Endothelial cell of umbilical vein (primary cell): Measurements from ENCODE around the gene RAB11B. TPM values are rescaled to one million over a fixed set of nuclear protein-coding genes. Genes with fewer than 3 reads are reported as not detected.

Source experiments
- BruUV-seq: library from RNA; stranded (reverse); fragments of 400-500 nt; replicated peaks from 2 replicates; lab custom pipeline; 2021; lab: Mats Ljungman, UMichigan
- CTCF ChIA-PET: fragments of 300-600, 350-600 bp; sonication (Branson Sonifier 250); formaldehyde crosslinking; loops from one replicate; lab custom pipeline; 2021; ENCODE audit warnings: antibody characterized with exemption, inconsistent platforms; lab: Charles Lee
- POLR2A ChIA-PET: fragments of 300-600, 350-600 bp; sonication (Branson Sonifier 250); formaldehyde crosslinking; loops from one replicate; lab custom pipeline; 2021; ENCODE audit warnings: antibody characterized with exemption, inconsistent platforms; lab: Charles Lee
- DNase-seq: peaks from one replicate; pipeline ENCODE4 v3.0.0-alpha.2; 2011; ENCODE audit warnings: low read depth, low spot score
- FAIRE-seq: peaks from 2 replicates; lab custom pipeline; 2011; peaks lifted over from hg19 to GRCh38; lab: Jason Lieb, UNC
- H2AFZ ChIP-seq: 2 replicates; pipeline ENCODE4 v1.6.0; 2012; ENCODE audit warnings: low read depth, low read length, control low read depth, inconsistent platforms
- H3K27ac ChIP-seq: 2 replicates; pipeline ENCODE4 v1.5.1; 2011; ENCODE audit warnings: low read depth, mild to moderate bottlenecking, control low read depth, low read length, moderate library complexity; ENCODE audit not compliant: insufficient read depth
- H3K27me3 ChIP-seq, 2 experiments: 2 replicates each; pipeline versions ENCODE4 v1.6.0 to v1.6.1; 2011; ENCODE audit warnings: low read length in 2 of 2, mixed read lengths in 1 of 2; ENCODE audit not compliant: control insufficient read depth in 2 of 2, insufficient read depth in 2 of 2
- H3K36me3 ChIP-seq, 2 experiments: 2 replicates in 1 of 2; 3 replicates in 1 of 2; pipeline ENCODE4 v1.5.1; 2011; ENCODE audit warnings: low read length in 2 of 2, mild to moderate bottlenecking in 1 of 2, moderate library complexity in 1 of 2; ENCODE audit not compliant: control insufficient read depth in 2 of 2, insufficient read depth in 2 of 2; ENCODE audit errors: extremely low read depth in 1 of 2
- H3K4me1 ChIP-seq: 3 replicates; pipeline ENCODE4 v1.5.1; 2011; ENCODE audit warnings: mild to moderate bottlenecking, low read length; ENCODE audit not compliant: control insufficient read depth, insufficient read depth; ENCODE audit errors: extremely low read depth
- H3K4me2 ChIP-seq: 2 replicates; pipeline ENCODE4 v1.6.1; 2011; ENCODE audit warnings: low read length, control low read depth, mixed read lengths; ENCODE audit not compliant: insufficient read depth
- H3K4me3 ChIP-seq, 3 experiments: fragments of 200-600 bp in 1 of 3; sonication (generic), shearing (Covaris generic) in 1 of 3; replicated peaks in 1 of 3; 2 replicates each; pipeline ENCODE4 v1.5.1; 2011 to 2016; ENCODE audit warnings: control low read depth in 3 of 3, low read length in 3 of 3, mild to moderate bottlenecking in 2 of 3, inconsistent platforms in 1 of 3, low read depth in 1 of 3, moderate library complexity in 1 of 3; ENCODE audit not compliant: insufficient read depth in 1 of 3
- H3K79me2 ChIP-seq: 2 replicates; pipeline ENCODE4 v1.6.0; 2012; ENCODE audit warnings: low read length, inconsistent platforms; ENCODE audit not compliant: control insufficient read depth, insufficient read depth
- H3K9ac ChIP-seq: replicated peaks from 2 replicates; pipeline ENCODE3; 2011; ENCODE audit warnings: low read length, control low read depth; ENCODE audit not compliant: insufficient read depth; ENCODE audit errors: extremely low read depth
- H3K9me1 ChIP-seq: replicated peaks from 3 replicates; pipeline ENCODE4 v1.6.0; 2011; ENCODE audit warnings: mild to moderate bottlenecking, low read length; ENCODE audit not compliant: control insufficient read depth, insufficient read depth; ENCODE audit errors: extremely low read depth
- H3K9me3 ChIP-seq: replicated peaks from 2 replicates; pipeline ENCODE4 v1.5.1; 2012; ENCODE audit warnings: low read length, inconsistent platforms; ENCODE audit not compliant: control insufficient read depth, insufficient read depth
- H4K20me1 ChIP-seq: replicated peaks from 2 replicates; pipeline ENCODE3; 2011; ENCODE audit warnings: mild to moderate bottlenecking, low read length; ENCODE audit not compliant: control insufficient read depth, insufficient read depth; ENCODE audit errors: extremely low read depth
- CTCF ChIP-seq, 2 donors: IDR thresholded peaks; 1 replicate in 1 of 2; 2 replicates in 1 of 2; pipeline ENCODE4 v1.5.1; 2011; ENCODE audit warnings: low read length in 2 of 2, mild to moderate bottlenecking in 2 of 2, moderate library complexity in 2 of 2, control low read depth in 1 of 2, inconsistent platforms in 1 of 2, low read depth in 1 of 2; ENCODE audit not compliant: insufficient read depth in 1 of 2; ENCODE audit errors: extremely low read depth in 1 of 2
- EZH2 ChIP-seq: IDR thresholded peaks from 2 replicates; pipeline ENCODE4 v1.6.1; 2012; ENCODE audit warnings: borderline replicate concordance, low read depth, mild to moderate bottlenecking, moderate library complexity, low read length, inconsistent platforms; ENCODE audit not compliant: severe bottlenecking
- FOS ChIP-seq: IDR thresholded peaks from 2 replicates; pipeline ENCODE4 v1.6.1; 2011; ENCODE audit warnings: mild to moderate bottlenecking, low read length, moderate library complexity, borderline replicate concordance; ENCODE audit not compliant: insufficient read depth
- GATA2 ChIP-seq: IDR thresholded peaks from 2 replicates; pipeline ENCODE4 v1.7.0; 2011; ENCODE audit warnings: low read depth, mild to moderate bottlenecking, moderate library complexity, mixed read lengths, low read length; ENCODE audit not compliant: insufficient read length, insufficient read depth
- JUN ChIP-seq: IDR thresholded peaks from 2 replicates; pipeline ENCODE4 v1.6.1; 2011; ENCODE audit warnings: borderline replicate concordance, low read depth; ENCODE audit not compliant: insufficient read length, insufficient read depth
- MAX ChIP-seq: IDR thresholded peaks from 2 replicates; pipeline ENCODE4 v1.6.1; 2011; ENCODE audit not compliant: insufficient read depth, insufficient read length
- MYC ChIP-seq: IDR thresholded peaks from one replicate; pipeline ENCODE4 v1.6.1; 2011; ENCODE audit warnings: mild to moderate bottlenecking, low read depth, low read length
- POLR2A ChIP-seq: IDR thresholded peaks from 2 replicates; pipeline ENCODE4 v1.6.1; 2012; ENCODE audit warnings: low read depth, mild to moderate bottlenecking, control low read depth, low read length
- POLR2AphosphoS5 ChIP-seq: IDR thresholded peaks from 2 replicates; pipeline ENCODE4 v1.6.1; 2012; ENCODE audit warnings: low read depth, mild to moderate bottlenecking, control low read depth, low read length, moderate library complexity; ENCODE audit not compliant: insufficient read depth
- dilution Hi-C: fragments of 300-500 bp; cut with MboI; formaldehyde crosslinking; loops from one replicate; pipeline ENCODE4 v1.15.0; 2019; ENCODE audit warnings: low sequenced_read_pairs; ENCODE audit not compliant: extremely low pct_ligation_motif_present
- intact Hi-C: fragments of 100-400 bp; cut with micrococcal nuclease; formaldehyde crosslinking; loops from one replicate; pipeline ENCODE4 v1.10.0; 2022
- polyA plus RNA-seq, 4 experiments: library from polyadenylated mRNA; depleted of rRNA in 3 of 4; stranded (reverse) in 3 of 4; unstranded in 1 of 4; fragments of >200 nt; gene quantifications; 2 replicates each; pipeline versions ENCODE4 v1.2.1 to v1.2.3, GENCODE V29; 2011 to 2012; ENCODE audit warnings: missing spikeins in 1 of 4
- total RNA-seq: library from RNA; stranded (reverse); gene quantifications from 2 replicates; pipeline ENCODE4 v1.2.3, GENCODE V29; 2021

Gene RAB11B
- total and polyA plus RNA-seq, 2 donors (not counting 3 experiments of a cell fraction or from before 2014, with no cell fraction given), result 74.1 to 99.8 TPM

GRCh38 chr19:8392017-8392591, 1.9 kb downstream of the RAB11B start:
- H3K4me1 ChIP-seq, result peaks cover 30% of the 10 kb centered on the region
- intact Hi-C loops, result no loop called here
- peaks cover 46% of the 10 kb centered on the region for H3K79me2 ChIP-seq
- DNase-seq (peak; percentile 63), FAIRE-seq (peak; percentile 62)
- H3K27me3 ChIP-seq, result no peaks in the 10 kb centered on the region
- peak overlapping the region; percentile 35 for H3K27ac ChIP-seq
- H4K20me1 ChIP-seq, result no peaks in the 10 kb centered on the region
- TF ChIP-seq MYC (no peak), MAX (no peak), EZH2 (no peak), JUN (no peak), FOS (no peak), POLR2A (no peak), CTCF (IDR thresholded peaks at IDR 0.05; ENCODE audit: extremely low read depth in 1 of 2, insufficient read depth in 1 of 2, low read depth in 1 of 2, low read length in 2 of 2) (no peak), POLR2AphosphoS5 (no peak), GATA2 (no peak)
- H3K9me1 ChIP-seq, result no peaks in the 10 kb centered on the region
- H2AFZ ChIP-seq, result no peak overlapping the region
- H3K4me3 ChIP-seq, result no peak overlapping the region
- no peaks in the 10 kb centered on the region for H3K36me3 ChIP-seq
- no peaks in the 10 kb centered on the region for H3K9me3 ChIP-seq
- peak overlapping the region; percentile 29 for H3K9ac ChIP-seq
- dilution Hi-C loops, result no loop called here
- CTCF ChIA-PET, result interaction anchor here (0.9 to 5.0 kb wide), 2 partner anchors 38 to 44 kb away, joined by 3 to 29 read pairs; no protein-coding TSS in a partner anchor
- POLR2A ChIA-PET, result interaction anchor here (0.6 to 1.9 kb wide), 2 partner anchors 30 to 37 kb away, joined by 4 to 8 read pairs; no protein-coding TSS in a partner anchor
- peak overlapping the region; percentile 13 for H3K4me2 ChIP-seq
- BruUV-seq, result no TSS peak
